GM18519 (cell line): ENCODE data around the gene THSD4.
"Not testable (repeated sequence)": the region's sequence is repeated elsewhere in the genome, so short reads cannot be mapped to it uniquely, and the experiment has no call there.

Source experiments
- ATAC-seq: cut with Tn5 transposase; IDR thresholded peaks from one replicate; pipeline ENCODE4 v1.9.1; 2021; ENCODE audit warnings: mild to moderate bottlenecking, moderate library complexity; ENCODE audit not compliant: unreplicated experiment, low FRiP score

The THSD4 gene

GRCh38 chr15:71248386-71248785 is 133.1 kb downstream of the THSD4 start:
- no peak for ATAC-seq

DNA sequence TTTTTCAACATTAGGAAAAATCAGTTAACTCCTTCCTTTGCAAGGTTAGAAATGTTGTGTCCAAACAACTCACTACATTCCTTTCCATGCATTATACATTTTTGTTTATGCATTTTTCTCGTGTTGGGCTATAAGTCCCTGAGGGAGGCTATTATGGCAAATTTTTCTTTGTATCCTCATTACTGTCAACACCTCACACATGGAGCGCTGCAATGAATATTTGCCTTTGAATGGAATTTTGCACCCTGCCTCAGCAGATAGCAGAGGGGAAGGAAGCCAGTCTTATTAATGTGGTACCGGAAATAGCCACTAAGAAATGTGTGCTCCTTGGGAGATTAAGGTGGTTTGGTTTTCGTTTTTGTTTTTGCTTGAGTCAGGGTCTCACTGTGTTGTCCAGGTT is 134.7 kb downstream of the THSD4 start:
- ATAC-seq = no peak

DNA sequence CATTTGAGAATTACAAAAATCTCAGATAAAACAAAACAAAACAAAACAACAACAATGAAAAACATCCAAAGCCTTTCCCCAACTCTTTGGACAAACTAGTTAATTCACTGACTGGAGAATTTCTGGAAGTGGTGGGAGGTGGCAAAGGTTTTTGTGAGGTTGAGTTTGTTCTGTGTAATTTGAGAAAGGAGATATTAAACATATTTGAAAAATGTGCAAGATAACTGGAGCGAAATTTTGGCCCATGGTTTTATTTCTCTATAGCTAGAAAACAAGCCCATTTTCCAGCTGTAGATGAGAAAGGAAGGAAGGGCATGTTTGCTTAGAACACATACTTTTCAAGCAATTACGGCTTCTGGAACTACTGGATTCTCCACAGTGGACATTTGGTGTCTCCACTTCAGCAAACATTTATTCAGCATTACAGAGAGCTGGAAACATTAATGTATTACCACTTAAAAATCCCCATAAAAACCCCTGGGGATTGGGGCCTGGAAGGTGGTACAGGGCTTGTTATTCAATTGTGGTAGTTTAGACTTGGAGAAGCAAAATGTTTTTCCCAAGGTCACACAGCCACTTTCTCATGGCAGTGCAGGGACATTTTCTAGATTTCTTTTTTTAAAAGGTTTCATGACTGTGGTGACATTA is 135.8 kb downstream of the THSD4 start:
- no peak for ATAC-seq

DNA sequence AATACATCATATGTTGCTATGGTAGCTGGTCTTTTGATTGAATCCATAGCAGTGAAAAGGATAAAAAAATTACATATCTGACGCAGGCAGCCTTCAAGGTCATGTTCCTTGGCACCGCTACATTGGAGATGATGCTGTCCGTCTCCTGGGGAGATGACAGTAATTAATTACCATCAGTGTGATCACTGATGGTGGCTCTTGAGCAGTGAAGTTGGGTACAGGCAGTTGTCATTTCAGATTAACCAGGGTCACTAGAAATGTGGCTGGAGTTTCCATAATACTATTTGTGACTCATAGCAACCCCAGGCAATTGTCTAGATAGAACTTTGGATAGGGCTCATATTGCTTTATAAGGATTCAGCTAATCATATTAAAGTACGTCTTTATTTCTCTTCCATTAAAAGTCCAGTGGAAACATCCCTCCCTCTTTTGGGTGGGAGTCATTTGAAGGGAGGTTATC is 136.3 kb downstream of the THSD4 start:
- no peak for ATAC-seq

- ATAC-seq = no peak
Observed at GRCh38 chr15:71252044-71252739, 136.9 kb downstream of the THSD4 start.

DNA sequence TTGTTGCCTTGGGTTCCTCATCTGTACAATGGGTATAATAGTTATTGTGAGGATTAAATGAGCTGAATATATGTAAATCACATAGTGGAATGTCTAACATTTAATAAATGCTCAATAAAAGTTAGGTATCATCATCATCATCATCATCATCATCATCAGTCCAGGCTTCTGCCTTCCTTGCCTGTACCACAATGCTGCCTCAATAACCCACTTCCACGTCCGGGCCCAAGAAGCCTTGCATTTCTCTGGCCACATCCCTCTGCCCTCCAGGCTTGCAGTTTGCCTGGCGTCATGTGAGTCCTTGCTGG is 137.4 kb downstream of the THSD4 start:
- no peak for ATAC-seq

DNA sequence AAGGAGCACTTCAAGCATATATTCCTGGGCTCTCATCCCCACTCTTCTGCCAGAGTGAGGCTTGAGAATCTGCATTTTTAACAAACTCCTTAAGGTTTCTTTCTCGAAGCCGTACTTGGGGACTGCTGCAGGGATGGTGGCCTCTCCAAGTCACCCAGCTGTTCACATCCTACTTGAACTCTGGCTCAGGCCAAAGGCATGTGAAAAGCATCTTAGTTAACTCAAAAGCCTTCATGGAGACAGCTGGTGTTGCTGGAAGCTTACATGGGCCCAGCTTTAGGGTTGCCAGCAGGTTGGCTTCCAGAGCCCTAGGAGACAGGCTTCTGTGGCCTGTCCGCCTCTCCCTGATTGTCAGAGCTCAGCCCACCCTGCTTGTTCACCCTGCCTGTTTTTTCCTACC is 139.2 kb downstream of the THSD4 start:
- ATAC-seq = no peak

DNA sequence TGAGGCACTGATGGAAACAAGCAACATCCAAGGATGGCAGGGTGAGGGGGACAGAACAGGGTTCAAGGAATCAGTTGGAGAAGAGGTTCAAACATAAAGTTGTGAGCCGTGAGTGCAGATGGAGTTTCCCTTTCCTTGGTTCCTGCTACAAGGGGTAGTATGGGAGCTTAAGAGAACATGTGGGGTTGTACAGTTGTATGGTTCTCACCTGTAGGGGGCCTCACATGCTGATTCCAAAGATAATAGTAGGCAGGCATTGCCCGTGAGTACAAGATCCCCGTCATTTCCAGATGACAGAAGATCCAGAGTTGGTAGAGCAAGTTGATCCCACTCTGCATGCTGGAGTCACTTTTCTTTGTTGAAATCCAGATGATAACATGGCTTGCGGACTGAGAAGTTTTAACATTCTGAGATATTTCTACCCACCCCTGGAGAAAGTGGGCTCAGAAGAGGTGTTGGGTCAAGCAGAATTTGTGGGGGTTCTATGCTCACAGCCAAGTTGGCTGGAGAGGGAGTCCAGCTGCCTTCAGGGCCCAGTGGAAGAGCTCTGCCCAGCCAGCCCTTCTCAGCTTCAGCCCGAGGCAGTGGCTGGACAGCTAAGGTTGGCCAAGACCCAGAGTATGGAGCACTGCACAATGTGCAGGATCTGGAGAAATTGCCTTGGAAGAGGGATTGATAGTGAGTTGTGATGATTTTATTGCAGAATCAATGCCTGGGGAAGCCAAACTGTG is 141.8 kb downstream of the THSD4 start:
- no peak for ATAC-seq

GRCh38 chr15:71259866-71260265 is 144.6 kb downstream of the THSD4 start:
- ATAC-seq = no peak

DNA sequence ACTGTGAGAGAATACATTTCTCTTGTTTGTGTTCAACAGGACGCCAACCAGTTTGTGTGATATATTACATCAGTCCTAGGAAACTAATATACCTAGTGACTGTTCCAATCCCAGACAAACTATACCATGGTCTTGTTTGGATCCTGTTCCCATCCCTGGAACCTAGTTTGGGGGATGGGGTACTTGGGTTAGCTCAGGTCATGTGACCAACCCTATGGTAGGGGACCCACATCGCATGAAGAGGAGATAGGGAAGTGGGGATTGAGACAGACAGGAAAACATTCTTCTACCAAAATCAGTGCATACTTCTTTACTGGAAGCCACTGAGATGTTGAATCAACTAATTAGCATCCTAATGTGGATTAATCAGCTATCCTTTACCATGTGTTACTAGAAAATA is 146.1 kb downstream of the THSD4 start:
- ATAC-seq = no peak

GRCh38 chr15:71261909-71262308 is 146.6 kb downstream of the THSD4 start:
- ATAC-seq = no peak

DNA sequence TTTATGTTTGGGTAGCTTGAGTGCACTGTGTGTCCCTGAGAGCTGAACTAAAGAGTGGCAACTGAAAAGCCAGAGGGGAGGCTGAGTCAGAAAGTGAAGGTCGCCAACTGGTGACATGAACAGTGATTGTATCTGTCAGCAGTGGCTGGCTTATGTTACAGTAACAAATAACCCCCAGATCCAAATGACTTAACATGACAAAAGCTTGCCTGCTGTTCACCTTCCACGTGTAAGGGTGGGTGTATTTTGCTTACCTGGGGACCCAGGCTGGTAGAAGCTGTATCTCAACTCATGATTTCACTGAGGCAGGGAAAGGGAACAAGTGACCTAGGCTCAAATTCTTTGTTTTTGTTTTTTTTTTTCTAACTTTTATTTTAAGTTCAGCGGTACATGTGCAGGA is 147.3 kb downstream of the THSD4 start:
- no peak for ATAC-seq

DNA sequence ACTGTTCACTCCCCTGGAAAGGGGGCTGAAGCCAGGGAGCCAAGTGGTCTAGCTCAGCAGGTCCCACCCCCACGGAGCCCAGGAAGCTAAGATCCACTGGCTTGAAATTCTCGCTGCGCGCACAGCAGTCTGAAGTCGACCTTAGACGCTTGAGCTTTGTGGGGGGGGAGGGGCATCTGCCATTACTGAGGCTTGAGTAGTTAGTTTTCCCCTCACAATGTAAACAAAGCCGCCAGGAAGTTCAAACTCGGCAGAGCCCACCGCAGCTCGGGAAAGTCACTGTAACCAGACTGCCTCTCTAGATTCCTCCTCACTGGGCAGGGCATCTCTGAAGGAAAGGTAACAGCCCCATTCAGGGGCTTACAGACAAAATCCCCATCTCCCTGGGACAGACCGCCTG is 150.3 kb downstream of the THSD4 start:
- ATAC-seq = not testable (repeated sequence)

DNA sequence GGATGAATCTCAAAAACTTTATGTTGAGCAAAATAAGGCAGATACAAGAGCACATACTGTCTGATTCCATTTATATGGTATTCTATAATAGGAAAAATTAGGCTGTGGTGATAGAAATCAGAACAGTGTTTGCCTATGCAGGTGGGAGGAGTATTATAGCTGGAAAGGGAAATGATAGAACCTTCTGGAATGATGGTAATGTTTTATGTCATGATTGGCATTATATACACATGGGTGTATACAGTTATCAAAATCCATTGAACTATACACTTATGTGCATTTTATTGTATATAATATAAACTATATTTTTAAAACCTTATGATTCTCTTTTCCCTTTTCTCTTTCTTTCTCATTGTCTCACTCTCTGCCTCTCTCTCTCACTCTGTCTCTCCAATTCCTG is 156.1 kb downstream of the THSD4 start:
- no peak for ATAC-seq

GRCh38 chr15:71272932-71273331 is 157.7 kb downstream of the THSD4 start:
- ATAC-seq = no peak

- ATAC-seq = no peak
Observed at GRCh38 chr15:71273731-71274447, 158.6 kb downstream of the THSD4 start.

GRCh38 chr15:71274448-71274798 is 159.2 kb downstream of the THSD4 start:
- ATAC-seq = no peak

DNA sequence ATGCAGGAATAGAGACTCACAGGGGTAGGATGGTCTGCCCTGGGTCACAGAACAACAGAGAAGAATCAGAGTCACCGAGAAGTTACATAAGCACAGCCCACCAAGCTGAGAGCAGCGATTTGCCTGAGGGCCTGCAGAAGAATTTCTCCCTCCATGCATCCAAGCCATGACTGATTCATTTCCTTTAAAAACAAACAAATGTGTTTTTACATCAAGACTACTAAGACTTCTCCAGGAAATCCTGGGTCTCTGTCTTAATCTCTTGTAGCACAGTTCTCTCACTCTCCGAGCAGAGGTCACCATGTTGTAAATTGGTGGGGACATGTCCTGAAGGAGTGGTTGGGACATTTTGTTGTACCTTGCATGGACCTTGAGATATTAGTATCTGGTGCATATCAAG is 159.8 kb downstream of the THSD4 start:
- no peak for ATAC-seq

- ATAC-seq = no peak
Observed at GRCh38 chr15:71275566-71276335, 160.5 kb downstream of the THSD4 start.

DNA sequence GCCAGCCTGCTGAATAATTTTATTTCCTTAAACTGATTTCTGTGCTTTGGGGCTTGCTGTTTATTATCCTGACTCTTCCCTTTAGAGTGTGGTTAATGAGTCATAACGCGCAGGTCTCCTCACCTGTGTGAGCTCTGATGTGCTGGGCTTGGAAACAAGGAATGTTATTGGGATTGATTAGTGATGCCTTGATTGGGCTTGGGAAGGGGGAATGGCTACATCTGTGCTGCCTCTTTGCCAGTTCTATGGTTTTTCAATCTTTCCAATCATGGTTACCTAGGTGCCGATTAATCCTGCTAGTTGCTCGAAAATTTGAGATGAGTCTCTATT is 161.0 kb downstream of the THSD4 start:
- no peak for ATAC-seq
